Measurements from ENCODE around the gene MLST8. TPM values are rescaled to one million over a fixed set of nuclear protein-coding genes. Genes with fewer than 3 reads are reported as not detected.

The MLST8 gene
- total RNA-seq, 2 donors from 2014 or later = 32.4 to 59.0 TPM

DNA sequence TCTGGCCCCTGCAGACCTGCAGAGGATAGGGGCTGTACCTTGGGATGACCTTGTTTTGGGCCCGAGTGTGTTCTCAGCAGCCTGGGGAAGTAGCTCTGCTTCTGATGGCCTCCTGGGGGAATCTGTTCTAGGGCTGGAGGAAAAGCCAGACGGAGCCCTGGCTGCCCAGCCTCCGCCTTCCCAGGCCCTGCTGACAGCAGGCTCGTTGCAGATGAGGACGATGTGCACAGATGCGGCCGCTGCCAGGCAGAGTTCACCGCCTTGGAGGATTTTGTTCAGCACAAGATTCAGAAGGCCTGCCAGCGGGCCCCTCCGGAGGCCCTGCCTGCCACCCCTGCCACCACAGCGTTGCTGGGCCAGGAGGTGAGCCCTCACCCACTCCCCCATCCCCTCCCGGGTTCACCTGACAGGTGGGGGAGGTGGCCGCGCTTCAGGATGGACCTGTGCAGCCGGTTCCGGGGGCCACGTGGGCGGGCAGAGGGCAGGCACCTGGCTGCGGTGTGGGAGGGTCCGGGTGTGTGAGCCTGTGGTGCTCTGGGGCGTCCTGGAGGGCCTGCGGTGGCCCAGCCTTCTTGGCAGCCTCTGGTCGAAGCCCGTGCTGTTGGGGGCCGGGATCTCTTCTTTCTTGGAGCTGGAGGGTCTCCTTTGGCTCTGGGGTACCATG, 23.0 kb downstream of the MLST8 start:
- H3K36me3 ChIP-seq (replicated peaks in 1 of 2; ENCODE audit: insufficient read depth in 1 of 2, low read depth in 2 of 2) = peaks cover 12 to 23% of the 10 kb centered on the region in 2 donors

DNA sequence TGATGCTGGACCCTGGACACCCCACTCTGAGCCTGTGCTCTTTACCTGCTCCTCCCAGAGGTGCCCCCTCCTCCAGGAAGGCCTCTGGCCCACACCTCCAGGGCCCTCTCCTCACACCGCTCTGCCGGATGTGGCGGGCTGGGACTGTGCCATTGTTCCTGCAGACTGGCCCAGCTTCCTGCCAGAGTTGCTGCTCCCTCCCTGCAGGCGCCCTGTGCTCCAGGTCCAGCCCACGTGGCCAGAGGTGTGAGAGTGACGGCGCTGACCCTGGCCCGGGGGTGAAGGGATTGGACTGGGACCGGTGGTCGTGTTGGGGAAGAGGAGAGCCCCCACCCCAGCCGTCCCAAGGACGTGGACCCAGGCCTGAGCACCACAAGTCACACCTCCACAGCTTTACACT, 23.8 kb downstream of the MLST8 start:
- intact Hi-C loops (cut with DNase I) = no loop called here
- ATAC-seq (no peak), DNase-seq (no peak)
- 85 to 86% methylated on average over 4 to 9 of the region's 12 CpGs for WGBS, 2 donors
- Histone ChIP-seq H3K27me3 (no peaks in the 10 kb centered on the region), H3K9me3 (no peaks in the 10 kb centered on the region), H3K4me1 (peaks cover 29% of the 10 kb centered on the region), H3K27ac (no peak overlapping the region), H3K36me3 (replicated peaks in 1 of 2; ENCODE audit: insufficient read depth in 1 of 2, low read depth in 2 of 2) (peaks cover 12 to 25% of the 10 kb centered on the region in 2 donors), H3K4me3 (no peak overlapping the region)
- TF ChIP-seq CTCF (IDR thresholded peaks at IDR 0.05) (no peak), POLR2A (IDR thresholded peaks at IDR 0.05) (no peak)

More for the DNA sequence above, 23.0 kb downstream of the MLST8 start:
- H3K4me1 ChIP-seq = peaks cover 30% of the 10 kb centered on the region
- no peak overlapping the region for H3K27ac ChIP-seq
- H3K4me3 ChIP-seq = no peak overlapping the region
- no peak for TF ChIP-seq POLR2A (IDR thresholded peaks at IDR 0.05)
- TF ChIP-seq CTCF (IDR thresholded peaks at IDR 0.05) = no peak
- 89% methylated on average over 9 to 24 of the region's 25 CpGs for WGBS, 2 donors
- ATAC-seq = no peak
- H3K27me3 ChIP-seq = no peaks in the 10 kb centered on the region
- no peaks in the 10 kb centered on the region for H3K9me3 ChIP-seq
- intact Hi-C loops (cut with DNase I) = no loop called here
- no peak for DNase-seq

- no peak for DNase-seq
- 88 to 90% methylated on average over 16 to 23 of the region's 23 CpGs for WGBS, 2 donors
- ATAC-seq = no peak
- Histone ChIP-seq H3K4me3 (no peak overlapping the region), H3K9me3 (no peaks in the 10 kb centered on the region), H3K27ac (no peak overlapping the region), H3K27me3 (no peaks in the 10 kb centered on the region), H3K36me3 (replicated peaks in 1 of 2; ENCODE audit: insufficient read depth in 1 of 2, low read depth in 2 of 2) (peaks cover 17 to 30% of the 10 kb centered on the region in 2 donors), H3K4me1 (peaks cover 23% of the 10 kb centered on the region)
- TF ChIP-seq POLR2A (IDR thresholded peaks at IDR 0.05) = no peak
- TF ChIP-seq CTCF (IDR thresholded peaks at IDR 0.05) = no peak
- intact Hi-C loops (cut with DNase I) = no loop called here
Measured at GRCh38 chr16:2229632-2230250, 24.5 kb downstream of the MLST8 start.

DNA sequence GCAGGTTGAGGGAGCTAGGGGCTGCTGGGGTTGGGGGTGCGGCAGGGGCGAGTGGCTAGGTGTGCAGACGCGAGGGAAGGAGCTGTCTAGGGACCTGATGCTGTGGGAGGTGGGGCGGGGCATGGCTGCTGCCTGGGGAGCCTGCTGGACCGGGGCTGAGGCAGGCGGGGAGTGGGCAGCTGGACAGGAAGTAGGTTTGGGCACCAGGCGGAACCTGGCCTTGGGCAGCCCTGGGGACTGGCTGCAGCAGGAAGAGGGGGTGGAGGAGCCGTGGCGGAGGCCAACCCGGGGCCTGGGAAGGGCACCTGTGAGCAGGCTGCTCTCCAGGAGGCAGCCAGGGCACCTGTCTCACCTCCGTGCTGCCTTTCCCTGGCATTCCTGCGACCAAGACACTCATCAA, 25.1 kb downstream of the MLST8 start:
- TF ChIP-seq POLR2A (IDR thresholded peaks at IDR 0.05) = no peak
- TF ChIP-seq CTCF (IDR thresholded peaks at IDR 0.05) = no peak
- 80 to 90% methylated on average over 12 to 13 of the region's 13 CpGs for WGBS, 2 donors
- H3K4me1 ChIP-seq = peaks cover 17% of the 10 kb centered on the region
- intact Hi-C loops (cut with DNase I) = no loop called here
- peaks cover 17 to 32% of the 10 kb centered on the region in 2 donors for H3K36me3 ChIP-seq (replicated peaks in 1 of 2; ENCODE audit: insufficient read depth in 1 of 2, low read depth in 2 of 2)
- H3K9me3 ChIP-seq = no peaks in the 10 kb centered on the region
- ATAC-seq = no peak
- no peak overlapping the region for H3K4me3 ChIP-seq
- DNase-seq = peak in 1 of 4 donors; percentile 44
- no peaks in the 10 kb centered on the region for H3K27me3 ChIP-seq
- H3K27ac ChIP-seq = peak overlapping the region in 1 of 4 donors; percentile 36

All from body of pancreas (tissue), 4 donors.